Measurements from ENCODE around the gene CHAD.
A peak's percentile ranks its signal among the peaks of the same experiment; 100 is the strongest.
"Not testable (repeated sequence)": the region's sequence is repeated elsewhere in the genome, so short reads cannot be mapped to it uniquely, and the experiment has no call there.

CHAD gene

GRCh38 chr17:50425682-50426471 is 42.8 kb downstream of the CHAD start, which contains the start of gene ACSF2:
ACSF2 (plus strand) TSS chr17:50426218; CDS start chr17:50426262, 44 bp downstream.
- peak; percentile 25 to 66 (median 52) for DNase-seq

- DNase-seq = no peak
Measured at GRCh38 chr17:50424996-50425681, 43.5 kb downstream of the CHAD start.

- no peak for DNase-seq
Measured at GRCh38 chr17:50424246-50424995, 44.3 kb downstream of the CHAD start.

GRCh38 chr17:50423553-50424159 is 45.0 kb downstream of the CHAD start:
- no peak for DNase-seq

GRCh38 chr17:50422738-50423137 is 45.9 kb downstream of the CHAD start:
- no peak for DNase-seq

GRCh38 chr17:50421308-50422051 is 47.2 kb downstream of the CHAD start:
- peak in 2 of 6 experiments; percentile 48 to 49 for DNase-seq

GRCh38 chr17:50420419-50421112 is 48.1 kb downstream of the CHAD start:
- DNase-seq = no peak

GRCh38 chr17:50419577-50419976 is 49.1 kb downstream of the CHAD start:
- DNase-seq = not testable (repeated sequence)

- DNase-seq = no peak
Measured at GRCh38 chr17:50414808-50415207, 53.9 kb downstream of the CHAD start.

Measured in stimulated activated naive CD4-positive, alpha-beta T cell (primary cell).